Measurements from ENCODE around the gene DNAH2.

Gene DNAH2

GRCh38 chr17:7721612-7722011, 4.1 kb downstream of the DNAH2 start:
- DNase-seq (ENCODE audit: low spot score), result no peak

DNA sequence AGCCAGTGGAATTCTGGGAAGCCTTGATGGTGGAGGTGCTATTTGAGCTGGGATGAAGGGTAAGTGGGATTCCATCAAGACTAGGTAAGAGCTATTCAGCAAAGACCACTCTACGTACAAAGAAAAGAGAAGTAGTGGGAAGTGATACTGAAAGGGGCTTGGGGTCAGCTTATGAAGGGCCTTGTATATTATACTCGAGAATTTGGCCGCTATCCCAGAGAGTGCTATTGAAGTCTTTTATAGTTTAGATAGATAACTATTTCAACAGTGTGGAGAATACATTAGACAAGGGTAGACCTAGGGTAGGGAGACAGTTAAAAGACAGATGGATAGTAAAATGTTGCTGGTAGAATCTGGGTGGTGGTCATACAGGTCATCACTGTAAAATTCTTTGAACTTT, 10.3 kb downstream of the DNAH2 start:
- DNase-seq (ENCODE audit: low spot score), result no peak

GRCh38 chr17:7729816-7730215, 12.3 kb downstream of the DNAH2 start:
- DNase-seq (ENCODE audit: low spot score), result no peak

GRCh38 chr17:7732981-7733539, 15.5 kb downstream of the DNAH2 start:
- no peak for DNase-seq (ENCODE audit: low spot score)

DNA sequence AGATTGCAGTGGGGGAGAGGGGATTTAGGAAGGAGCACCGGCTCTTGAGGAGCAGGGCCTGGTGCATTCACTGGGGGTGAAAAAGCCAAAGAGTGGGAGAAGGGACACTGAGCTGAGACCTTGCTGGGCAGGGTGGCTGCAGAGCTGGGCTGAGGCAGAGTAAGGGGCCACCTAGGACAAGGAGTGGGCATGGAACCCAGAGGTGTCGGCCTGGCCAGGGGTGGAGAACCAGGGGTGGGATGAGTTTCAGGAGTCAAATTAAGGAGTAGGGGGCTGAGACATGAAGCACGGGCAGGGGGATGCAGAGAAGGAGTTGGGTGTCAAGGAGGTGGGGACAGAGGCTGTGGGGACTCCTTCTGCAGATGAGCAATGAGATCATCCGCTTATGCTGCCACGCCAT, 20.1 kb downstream of the DNAH2 start:
- DNase-seq (ENCODE audit: low spot score), result no peak

- DNase-seq (ENCODE audit: low spot score), result no peak
Measured at GRCh38 chr17:7739746-7740145, 22.2 kb downstream of the DNAH2 start.

GRCh38 chr17:7740481-7741001, 23.0 kb downstream of the DNAH2 start:
- DNase-seq (ENCODE audit: low spot score), result peak; percentile 18

GRCh38 chr17:7742729-7743128, 25.2 kb downstream of the DNAH2 start:
- DNase-seq (ENCODE audit: low spot score), result no peak

GRCh38 chr17:7744416-7744815, 26.9 kb downstream of the DNAH2 start:
- no peak for DNase-seq (ENCODE audit: low spot score)

DNA sequence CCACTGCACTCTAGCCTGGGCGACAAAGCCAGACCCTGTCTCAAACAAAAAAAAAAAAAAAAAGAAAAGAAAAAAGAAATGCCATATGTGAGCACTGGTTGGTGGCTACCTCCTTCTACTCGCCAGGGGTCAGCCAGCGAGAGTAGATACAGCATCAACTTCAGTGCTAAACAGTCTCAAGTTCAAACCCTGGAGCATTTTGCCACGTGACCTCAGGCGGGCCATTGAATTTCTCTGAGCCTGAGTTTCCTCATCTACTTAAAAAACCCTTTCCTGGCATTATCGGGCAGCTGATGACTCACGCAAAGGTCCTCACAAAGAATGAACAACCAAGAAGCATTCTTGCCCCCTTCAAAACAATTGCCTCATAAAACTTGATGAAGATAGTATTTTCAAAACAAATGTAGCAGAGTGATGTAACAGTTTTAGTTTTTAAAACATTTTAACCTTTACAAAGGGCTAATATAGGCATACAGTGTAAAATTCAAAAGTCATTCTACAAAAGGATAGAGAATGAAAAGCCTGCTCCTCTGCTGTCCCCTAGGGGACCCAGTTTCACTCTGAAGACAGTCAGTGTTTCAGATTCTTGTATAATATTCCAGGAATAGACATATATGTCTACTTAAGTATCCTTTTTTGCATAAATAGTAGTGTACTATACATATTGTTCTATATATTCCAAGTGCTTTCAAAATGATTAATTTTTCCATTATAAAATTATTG, 28.4 kb downstream of the DNAH2 start:
- peak; percentile 64 for DNase-seq (ENCODE audit: low spot score)

DNA sequence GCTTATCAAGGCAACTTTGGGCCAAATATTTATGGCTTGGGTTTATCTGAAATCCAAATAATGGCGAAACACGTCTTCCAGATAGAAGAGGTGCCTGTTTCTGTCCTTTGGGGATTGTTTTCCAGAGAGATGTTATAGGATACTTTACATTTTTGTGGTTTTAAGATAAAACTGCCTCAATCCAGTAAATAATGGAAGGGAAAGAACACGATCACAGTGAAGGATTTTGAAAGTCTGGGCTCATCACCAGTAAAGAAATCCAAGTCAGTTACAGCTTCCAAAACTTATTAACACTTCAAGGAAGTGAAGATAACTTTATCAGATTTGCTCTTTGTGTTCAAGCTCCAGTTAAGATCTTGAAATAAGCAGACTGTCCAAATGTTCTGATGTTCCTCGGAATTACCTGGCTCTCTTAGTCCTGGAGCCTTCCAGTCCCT, 30.1 kb downstream of the DNAH2 start:
- peak; percentile 27 for DNase-seq (ENCODE audit: low spot score)

GRCh38 chr17:7748076-7748775, 30.7 kb downstream of the DNAH2 start:
- DNase-seq (ENCODE audit: low spot score), result no peak

- peak; percentile 70 for DNase-seq (ENCODE audit: low spot score)
Measured at GRCh38 chr17:7750321-7750821, 32.8 kb downstream of the DNAH2 start.

GRCh38 chr17:7754656-7755055, 37.1 kb downstream of the DNAH2 start:
- no peak for DNase-seq (ENCODE audit: low spot score)

GRCh38 chr17:7755095-7755890, 37.7 kb downstream of the DNAH2 start:
- DNase-seq (ENCODE audit: low spot score), result no peak

DNA sequence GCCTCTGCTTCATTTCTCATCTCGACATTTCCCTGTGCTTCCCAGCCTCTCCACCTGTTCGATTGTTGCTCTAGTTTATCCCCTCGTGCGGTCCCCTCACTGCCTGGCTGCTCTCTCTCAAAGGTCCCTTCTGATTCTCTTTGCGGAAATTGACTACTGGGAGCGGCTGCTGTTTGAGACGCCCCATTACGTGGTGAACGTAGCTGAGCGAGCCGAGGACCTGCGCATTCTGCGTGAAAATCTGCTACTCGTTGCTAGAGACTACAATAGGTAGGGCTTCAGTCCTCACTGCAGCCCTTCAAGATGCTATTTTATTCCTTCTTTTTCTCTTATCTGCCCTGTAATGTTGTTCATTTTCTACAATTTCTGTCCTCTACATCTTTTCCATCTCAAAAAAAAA, 39.4 kb downstream of the DNAH2 start:
- DNase-seq (ENCODE audit: low spot score), result no peak

GRCh38 chr17:7763919-7764318, 46.4 kb downstream of the DNAH2 start:
- DNase-seq (ENCODE audit: low spot score), result no peak

DNA sequence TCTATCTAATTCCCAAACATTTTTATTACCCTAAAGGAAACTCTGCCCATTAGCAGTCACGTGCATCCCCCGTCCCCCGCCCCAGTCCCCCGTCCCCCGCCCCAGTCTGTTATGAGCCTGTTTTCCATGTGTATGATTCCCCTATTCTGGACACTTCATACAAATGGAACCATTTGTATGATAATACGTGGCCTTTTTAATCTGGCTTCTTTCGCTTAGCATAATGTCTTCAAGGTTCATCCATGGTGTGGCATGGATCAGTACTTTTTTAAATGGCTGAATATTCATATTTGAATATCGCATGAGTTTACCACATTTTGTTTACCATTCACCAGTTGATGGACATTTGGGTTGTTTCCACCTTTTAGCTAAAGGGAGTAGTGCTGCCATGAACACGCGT, 49.5 kb downstream of the DNAH2 start:
- DNase-seq (ENCODE audit: low spot score), result no peak

DNA sequence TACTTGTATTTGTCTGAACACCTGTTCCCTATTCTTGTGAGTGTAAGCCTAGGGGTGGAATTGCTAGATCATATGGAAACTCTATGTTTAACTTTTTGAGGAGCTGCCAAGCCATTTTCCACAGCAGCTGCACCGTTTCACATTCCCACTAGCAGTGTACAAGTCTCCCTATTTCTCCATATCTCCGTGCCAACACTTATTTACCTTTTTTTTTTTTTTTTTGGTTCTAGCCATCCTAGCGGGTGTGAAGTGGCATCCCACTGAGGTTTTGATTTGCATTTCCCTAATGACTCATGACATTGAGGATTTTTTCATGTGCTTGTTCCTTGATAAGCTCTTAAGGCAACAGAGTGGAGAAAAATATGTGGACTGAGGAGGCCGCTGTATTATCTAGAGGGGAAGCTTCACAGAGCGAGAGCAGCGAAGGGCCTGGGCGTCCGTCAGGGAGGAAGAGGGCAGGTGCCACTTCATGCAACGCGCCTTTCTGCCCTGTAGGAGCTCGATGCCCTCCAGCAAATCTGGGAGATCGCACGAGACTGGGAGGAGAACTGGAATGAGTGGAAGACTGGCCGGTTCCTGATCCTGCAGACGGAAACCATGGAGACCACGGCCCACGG, 50.0 kb downstream of the DNAH2 start:
- no peak for DNase-seq (ENCODE audit: low spot score)

- no peak for DNase-seq (ENCODE audit: low spot score)
Measured at GRCh38 chr17:7769854-7770253, 52.3 kb downstream of the DNAH2 start.

- peak; percentile 23 for DNase-seq (ENCODE audit: low spot score)
Measured at GRCh38 chr17:7774055-7774521, 56.5 kb downstream of the DNAH2 start.

DNA sequence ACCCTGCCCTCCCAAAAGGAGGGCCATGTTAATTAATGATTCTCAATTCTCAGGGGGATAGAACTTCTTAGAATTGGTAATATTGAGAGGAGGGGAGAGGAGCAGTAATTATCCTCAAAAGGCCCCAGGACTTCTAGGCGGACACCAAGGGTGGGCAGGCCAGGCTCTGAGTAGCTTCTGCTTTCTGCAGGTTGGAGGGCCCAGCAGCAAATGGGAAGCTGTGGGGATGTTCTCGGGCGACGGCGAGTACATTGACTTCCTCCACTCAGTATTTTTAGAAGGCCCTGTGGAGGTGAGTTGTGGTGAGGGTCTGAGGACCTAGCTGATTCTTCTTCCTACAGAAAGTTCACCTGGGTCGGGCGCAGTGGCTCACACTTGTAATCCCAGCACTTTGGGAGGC, 57.5 kb downstream of the DNAH2 start:
- no peak for DNase-seq (ENCODE audit: low spot score)

Data from AG08396 (cell line).